HG03108 (cell line): Measurements from ENCODE around the gene SLC25A21.

Experiments used
- ATAC-seq: cut with Tn5 transposase; IDR thresholded peaks from one replicate; pipeline ENCODE4 v1.9.1; 2021; ENCODE audit warnings: moderate library complexity; ENCODE audit not compliant: unreplicated experiment

The SLC25A21 gene

DNA sequence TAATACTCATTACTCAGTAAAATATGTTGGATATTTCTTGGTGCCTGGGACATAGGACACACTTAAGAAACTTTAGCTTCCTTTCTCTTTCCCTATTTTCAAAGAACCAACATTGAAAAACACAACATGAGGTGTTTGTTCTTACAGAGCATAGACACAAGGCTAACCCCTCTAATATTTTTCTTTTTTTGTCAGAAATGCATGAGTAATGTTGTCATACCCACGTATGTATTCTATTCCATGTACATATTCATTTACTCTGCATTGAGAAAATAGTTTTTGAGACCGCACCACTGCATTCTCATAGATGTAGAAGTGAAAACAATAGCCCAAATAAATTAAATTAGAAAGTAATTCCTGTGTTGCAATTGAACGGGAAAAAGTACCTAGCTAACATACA, 497.7 kb downstream of the SLC25A21 start:
- no peak for ATAC-seq

DNA sequence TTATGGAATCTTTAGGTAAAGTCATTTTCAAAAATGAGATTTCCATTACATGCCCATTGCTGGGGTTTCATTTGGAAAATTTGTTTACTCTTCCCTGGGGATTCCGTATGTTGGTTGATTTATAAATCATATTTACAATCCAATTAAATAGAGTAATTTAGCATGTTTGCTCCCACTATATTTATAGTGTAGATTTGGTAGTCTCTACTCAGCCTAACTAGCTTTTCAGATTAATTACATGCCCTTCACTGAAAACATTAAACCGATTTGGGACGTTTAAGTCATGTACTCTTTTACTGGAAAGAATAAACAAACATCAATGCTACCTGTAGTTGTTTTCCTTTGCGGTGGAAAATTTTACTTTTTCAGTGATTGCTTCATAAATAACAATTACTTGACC, 500.3 kb downstream of the SLC25A21 start:
- ATAC-seq = no peak

DNA sequence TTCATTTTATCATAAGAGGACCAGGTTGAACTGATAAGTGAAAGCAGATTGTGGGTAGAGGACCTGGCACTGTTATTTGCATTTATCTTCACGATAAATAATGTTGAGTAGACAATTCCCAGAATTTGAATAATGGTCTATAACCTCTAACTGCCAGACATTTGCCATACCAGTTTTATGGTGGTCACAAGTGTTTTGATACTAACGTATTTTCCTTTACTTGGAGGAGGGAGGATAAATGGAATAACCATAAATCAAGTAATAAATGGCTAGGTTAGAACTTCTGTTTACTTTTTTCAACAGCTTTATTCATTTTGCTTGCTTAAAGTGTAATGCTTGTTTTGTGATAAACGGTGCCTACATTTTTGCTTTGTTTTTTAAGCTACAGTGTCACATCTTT, 501.3 kb downstream of the SLC25A21 start:
- ATAC-seq = no peak

DNA sequence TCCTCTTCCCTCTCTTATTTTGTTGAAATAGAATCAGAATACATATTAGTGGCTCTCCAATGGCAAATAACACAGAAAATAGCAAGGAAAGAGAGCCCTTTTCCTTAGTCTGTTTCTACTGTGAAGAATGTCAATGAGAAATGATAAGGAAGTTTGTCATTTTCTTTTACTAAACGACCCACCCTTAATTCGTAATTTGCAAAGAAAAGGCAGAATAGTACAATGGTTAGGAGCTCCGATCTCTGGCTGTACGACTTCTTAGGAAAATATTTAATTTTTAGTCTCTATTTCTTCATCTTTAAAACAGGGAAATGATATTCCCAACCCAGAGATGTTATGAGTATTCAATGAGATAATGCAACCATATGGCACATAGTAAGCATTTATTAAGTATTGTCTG, 504.7 kb downstream of the SLC25A21 start:
- no peak for ATAC-seq

DNA sequence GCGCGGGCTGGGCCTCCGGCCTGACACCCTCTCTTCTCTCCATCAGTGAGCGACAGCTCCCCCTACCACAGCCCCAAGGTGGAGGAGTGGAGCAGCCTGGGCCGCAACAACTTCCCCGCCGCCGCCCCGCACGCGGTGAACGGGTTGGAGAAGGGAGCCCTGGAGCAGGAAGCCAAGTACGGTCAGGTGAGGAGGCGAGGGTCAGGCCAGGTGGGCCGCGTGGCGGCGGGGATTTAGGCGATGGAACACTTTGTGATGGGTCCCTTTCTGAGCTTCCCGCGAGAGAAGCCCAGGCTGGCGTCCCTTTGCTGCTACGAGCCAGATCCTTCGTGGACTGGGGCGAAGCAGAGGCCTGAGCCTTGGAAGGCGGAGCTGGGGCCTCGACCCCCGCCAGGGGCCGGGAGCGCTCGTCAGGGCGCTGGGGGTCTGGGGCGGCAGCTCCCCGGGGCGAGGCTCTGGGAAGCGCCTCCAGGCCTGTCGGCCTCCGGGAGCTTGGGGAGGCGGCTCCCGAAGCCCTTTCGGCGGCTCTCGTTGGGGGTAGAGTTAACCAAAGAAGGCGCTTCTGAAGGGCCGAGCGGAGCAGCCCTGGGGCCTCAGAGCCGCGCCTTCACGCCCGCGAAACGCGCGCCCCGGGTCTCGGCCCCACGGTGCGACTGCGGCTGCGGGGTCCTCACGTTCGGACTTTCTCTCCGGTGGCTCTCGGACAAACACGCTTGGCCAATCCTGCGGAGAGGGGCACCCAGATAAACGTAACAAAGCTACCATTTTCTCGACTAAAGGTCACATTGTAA, 505.8 kb downstream of the SLC25A21 start:
- ATAC-seq = no peak

DNA sequence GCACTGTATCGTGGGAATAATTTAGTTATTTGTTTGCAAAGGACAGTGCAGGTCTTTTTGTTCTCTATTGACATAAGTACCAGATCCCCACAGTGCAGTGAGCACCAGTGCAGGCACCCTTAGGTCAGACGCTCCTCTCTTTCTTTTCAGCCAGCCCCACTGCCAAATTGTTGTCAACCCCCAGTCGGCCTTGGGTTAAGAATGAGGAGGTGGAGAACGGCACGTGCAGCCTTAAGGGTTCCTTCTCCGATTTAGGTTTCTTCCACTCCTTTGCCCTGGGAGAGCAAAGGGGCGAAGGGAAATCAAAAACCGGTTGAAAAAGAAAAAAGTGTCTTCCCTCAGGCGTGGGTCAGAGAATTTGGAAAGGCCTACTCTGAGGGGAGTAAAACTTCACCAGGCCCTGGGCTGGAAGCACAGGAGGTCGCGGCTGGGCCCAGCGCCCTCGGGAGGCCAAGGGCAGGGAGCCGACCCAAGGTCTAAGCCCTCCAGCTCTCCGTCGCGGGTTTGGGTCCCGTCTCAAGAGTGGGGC, 506.5 kb downstream of the SLC25A21 start:
- ATAC-seq = no peak

DNA sequence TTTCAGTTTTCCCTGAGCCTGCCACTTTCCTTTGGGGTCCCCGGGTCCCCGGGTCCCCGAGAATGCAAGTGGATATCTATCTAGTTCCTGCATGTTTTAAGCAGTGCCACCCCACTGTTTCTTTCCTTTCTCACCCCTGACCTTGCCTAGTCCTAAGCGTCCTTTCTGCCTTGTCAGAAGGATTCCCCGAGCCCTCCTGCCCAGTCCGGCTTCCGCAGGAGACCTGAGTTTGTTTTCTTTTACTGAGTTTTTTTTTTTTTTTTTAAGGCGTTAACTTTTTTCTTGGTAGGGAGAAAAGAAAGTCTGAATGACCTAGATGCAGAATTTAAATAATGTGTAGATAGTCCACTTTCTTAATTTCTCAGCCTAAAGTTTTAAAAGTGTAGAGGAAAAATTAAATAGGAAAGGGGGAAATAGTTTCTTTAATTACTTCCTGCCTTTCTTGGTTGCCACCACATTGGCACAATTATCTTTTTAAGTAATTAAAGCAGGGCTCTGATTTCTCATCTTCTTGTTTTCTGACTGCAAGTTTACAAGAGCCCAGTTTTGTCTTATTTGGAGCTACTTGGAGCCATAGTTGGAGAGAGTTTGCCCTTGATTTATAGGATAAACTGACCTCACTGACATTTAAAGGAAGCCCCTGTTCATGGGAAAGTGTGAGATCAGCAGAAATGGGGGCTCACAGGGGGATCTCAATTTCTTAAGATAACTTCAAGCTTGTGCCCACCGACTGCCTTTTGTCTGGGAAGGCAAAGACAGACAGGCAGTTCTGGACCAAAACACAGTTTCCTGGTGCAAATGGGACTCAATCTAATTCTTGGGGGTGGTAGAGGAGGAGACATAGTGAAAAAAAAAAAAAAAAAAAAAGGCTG, 507.8 kb downstream of the SLC25A21 start:
- no peak for ATAC-seq

DNA sequence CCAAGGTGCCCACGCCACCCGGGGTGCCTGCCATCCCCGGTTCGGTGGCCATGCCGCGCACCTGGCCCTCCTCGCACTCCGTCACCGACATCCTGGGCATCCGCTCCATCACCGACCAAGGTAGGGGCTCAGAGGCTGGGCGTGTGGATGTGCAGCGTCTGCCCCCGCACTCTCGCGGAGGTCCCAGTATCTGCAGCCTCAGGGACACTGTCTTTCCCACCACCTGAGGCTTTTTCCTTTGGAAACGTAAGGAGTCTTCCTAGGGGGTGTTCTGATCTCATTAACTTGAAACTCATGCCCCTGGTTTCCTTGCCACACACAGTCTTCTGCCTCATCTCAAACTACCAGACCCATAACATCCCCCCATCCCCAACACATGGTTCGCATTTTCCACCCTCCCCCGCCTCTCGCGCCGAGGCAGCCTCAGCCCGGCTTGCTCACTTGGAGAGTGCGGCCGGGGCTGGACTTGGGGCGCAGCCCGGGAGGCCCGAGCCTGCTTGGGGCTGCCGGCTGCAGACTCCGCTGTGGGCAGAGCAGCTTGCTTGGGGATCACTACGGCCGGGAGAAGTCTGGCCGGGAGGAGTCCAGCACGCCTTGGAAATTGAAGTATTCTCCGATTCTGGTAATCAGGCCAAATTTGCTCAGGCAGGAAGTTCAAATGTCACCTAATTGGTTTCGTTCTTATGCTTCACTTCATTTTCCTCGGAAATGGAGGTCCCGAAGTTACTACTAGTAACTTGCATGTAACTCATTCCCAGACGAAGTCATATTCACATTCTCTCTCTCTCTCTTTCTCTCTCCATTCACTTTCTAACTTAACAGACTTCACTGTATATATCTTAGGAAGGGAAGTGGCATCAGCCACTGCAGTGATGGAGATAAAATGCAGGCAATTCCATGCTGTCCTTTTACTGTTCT, 508.7 kb downstream of the SLC25A21 start:
- ATAC-seq = no peak

DNA sequence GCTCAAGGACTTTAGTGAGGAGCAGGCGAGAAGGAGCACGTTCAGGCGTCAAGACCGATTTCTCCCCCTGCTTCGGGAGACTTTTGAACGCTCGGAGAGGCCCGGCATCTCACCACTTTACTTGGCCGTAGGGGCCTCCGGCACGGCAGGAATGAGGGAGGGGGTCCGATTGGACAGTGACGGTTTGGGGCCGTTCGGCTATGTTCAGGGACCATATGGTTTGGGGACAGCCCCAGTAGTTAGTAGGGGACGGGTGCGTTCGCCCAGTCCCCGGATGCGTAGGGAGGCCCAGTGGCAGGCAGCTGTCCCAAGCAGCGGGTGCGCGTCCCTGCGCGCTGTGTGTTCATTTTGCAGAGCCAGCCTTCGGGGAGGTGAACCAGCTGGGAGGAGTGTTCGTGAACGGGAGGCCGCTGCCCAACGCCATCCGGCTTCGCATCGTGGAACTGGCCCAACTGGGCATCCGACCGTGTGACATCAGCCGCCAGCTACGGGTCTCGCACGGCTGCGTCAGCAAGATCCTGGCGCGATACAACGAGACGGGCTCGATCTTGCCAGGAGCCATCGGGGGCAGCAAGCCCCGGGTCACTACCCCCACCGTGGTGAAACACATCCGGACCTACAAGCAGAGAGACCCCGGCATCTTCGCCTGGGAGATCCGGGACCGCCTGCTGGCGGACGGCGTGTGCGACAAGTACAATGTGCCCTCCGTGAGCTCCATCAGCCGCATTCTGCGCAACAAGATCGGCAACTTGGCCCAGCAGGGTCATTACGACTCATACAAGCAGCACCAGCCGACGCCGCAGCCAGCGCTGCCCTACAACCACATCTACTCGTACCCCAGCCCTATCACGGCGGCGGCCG, 509.6 kb downstream of the SLC25A21 start:
- no peak for ATAC-seq

DNA sequence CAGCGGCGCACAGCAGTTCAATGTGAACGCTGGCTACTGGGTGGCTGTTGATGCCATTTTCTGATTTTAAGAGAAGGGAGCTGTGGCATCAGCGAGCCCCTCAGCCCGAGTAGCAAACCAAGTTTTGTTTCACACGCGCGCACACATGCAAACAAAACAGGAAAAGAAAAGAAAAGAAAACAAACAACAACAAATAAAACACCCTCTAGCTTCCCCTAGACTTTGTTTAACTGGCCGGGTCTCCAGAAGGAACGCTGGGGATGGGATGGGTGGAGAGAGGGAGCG, 510.2 kb downstream of the SLC25A21 start:
- ATAC-seq = no peak

DNA sequence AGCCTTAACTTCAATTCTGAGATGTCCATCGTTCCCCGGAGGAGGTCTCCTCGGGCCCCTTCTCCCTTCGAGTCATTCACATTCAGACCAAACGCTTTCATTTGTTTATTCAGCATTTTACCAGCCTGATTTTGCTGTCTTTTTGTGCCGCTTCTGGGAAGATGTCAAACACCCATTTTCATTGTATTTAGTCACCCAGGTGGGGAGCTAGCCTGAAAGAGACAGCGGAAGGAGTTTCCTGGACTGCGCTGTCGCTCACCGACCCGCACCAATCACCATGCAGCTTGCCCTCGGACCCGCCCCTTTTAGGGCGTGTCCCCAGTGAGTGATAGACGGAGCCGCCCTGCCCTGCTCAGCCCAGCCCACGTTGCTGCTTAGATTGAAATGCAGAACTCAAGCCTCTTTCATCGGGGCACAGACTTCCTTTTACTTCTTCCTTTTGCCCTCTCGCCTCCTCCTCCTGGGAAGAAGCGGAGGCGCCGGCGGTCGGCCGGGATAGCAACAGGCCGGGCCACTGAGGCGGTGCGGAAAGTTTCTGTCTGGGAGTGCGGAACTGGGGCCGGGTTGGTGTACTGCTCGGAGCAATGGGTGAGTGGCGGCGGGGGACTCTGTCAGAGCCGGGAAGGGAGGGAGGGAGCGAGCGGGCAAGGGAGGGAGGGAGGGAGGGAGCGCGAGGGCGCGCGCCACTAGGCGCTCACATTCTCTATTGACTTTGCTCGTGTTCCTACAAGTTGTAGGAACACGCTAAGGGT, 510.7 kb downstream of the SLC25A21 start, which contains the start of gene PAX9:
Gene PAX9 (plus strand): TSS at position 355 of the 752 bp plus-strand sequence. CDS start 230 bp downstream, at position 585.
- no peak for ATAC-seq

DNA sequence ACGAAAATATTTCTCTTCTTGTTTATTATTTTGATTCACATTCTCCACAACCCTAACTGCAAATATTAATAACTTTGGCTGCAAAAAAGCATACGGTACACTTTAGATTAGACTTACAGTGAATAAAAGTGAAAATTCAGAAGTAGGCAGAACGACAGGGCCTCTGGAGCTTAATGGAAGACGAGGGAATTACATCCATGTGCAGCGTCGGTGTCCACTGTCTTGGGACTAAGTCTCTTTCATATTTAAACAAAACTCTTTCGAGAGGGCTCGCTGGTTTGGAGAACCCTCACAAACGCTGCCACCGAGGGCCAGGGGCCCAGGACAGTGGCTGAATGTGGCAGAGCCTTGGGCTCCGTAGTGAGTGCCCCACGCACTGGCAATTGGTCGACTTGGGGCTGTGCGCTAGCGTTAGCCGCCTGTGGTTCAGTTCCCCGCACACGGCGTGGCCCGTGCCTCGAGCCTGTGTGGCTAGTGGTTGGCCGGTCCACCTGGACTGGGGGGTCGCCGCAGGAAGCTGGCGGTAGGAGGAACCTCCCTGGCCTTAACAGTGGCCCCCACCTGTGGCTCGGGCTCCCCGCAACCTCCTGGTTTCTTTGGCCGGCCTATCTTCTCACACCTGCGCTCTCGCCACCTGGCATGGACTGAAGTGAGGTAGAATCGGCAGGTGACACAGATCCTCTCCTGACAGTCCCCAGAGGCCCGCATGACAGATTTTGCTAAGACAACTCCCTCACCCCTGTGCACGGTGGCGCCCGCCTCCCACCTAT, 511.5 kb downstream of the SLC25A21 start:
- no peak for ATAC-seq

DNA sequence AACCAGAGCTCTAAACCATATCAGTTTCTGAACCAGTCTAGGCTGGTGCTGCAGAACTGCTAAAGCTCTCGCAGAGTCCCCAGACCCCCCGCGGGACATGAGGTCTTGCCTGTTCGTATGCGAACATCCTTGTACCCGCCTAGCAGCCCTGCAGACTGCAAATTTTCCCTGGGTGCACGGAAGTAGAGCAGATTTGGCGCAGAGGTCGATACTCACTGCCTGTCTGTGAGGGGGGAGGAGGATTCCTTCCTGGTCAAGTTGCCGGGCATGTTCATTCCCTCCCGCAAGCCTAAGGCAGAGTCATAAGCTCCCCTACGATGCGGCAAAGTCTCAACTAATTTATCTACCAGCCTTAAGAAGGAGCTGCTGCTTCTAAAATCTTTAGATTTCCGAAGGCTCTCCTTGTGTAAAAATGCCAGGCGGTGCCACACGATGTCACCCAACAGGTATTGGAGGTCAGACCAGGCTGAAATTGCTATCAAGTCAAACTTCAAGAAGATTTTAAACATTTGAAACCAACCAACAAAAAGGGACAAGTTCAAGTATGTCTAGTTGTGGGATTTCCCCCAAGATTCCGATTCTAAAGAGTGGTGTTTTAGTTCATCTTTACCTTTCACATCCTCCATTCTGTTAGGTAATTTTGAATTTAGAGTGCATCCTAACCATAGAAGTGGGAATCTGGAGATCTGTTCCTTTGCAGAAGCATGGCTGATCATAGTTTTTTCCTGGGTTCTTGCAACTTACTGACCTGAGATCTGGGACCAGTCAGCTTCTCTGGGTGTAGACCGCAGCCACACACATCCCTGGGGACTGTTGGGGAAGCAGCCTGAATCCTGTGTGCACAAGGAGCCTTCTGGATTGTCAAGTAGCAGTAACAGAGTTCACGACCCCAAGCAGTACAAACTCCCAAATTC, 512.3 kb downstream of the SLC25A21 start:
- ATAC-seq = no peak

DNA sequence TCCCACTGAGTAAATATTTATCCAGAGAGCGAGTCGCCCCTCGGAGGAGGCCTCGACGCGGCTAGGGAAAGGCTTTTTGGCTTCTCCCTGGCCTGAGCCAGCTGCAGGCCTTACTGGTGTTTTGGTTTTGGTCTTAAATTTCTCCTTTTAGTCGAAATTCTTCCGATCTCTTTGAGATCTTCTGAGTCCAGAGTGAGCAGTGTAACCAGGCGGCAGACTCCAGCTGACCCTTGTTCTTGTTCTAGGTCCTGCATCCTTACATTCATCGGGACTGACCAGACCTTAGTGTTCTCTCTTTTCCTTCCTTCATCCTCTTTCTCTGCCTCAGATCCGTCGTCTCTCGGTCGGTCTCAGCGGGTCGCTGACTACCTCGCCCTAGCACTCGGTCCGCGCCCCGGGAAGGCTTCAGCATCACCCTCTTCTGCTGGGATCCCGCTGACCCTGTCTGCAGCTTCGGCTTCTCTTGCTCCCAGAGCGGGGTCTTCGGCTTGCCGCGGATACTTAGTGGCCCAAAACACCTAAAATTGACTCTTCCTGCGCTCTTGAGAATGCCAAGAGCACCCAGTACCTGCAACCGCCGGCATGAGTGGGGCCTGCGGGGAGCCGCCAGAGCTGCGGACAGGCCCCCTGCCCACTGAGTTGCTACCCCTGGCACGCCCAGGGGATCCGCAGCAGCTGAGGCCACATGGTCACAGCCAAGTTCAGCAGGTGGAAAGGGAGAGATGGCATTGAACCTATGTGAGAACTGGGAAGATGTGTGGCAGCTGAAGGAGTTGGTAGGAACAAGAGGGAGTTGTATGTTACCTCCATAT, 513.2 kb downstream of the SLC25A21 start:
- no peak for ATAC-seq

DNA sequence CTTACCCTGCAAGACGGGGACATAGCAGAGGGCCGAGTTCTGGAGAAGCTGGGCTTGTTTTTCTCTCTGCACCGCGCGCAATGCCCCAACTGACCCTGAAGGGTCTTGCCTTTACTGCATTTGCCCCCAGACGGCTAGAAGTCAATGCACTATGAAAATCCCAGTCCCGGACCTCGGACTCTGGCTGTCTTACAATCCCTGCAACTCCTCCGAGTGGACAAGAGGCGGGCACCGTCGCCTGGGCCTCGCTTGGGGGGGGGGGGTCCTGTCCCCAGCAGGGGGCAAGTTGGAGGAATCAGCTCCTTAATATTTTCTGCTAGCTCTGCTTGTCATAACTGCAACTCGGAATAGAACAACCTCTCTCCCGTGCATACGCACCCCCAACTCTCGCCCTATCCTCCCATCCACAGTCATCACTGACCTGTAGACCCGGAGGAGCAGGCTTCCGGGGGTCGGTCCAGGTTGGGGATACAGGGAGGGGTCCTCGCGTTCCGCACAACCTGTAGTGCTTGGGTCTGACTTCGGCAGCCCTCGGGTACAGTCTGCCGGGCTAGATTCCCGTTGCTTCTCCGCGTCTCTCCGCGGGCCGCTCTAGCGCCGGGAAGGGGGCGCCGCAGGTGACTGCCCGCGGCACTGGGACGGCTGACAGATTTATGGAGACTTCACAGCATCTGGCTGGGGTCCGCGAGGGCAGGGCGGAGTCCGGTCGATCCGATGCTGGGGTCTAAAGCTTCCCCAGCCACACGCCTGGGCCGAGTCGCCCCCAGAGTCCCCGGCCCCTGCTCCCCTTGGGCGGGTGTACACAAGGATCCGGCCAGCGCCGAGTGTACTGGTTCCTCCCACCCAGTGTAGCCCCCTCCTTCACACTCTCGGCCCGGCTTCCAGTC, 514.0 kb downstream of the SLC25A21 start:
- ATAC-seq = no peak
